Lower leg skin (tissue), 3 donors: ENCODE results near the gene CILP.

ENCODE experiments used
- POLR2A ChIP-seq, 2 donors: fragments of 450-650 bp; IDR thresholded peaks; one replicate each; pipeline ENCODE4 v1.6.1; 2016 to 2017; ENCODE audit warnings: antibody characterized with exemption in 2 of 2, mild to moderate bottlenecking in 1 of 2, moderate library complexity in 1 of 2
- TF ChIP-seq, protein P1 (sequence below), 3 donors: fragments of 450-650 bp; IDR thresholded peaks; one replicate each; pipeline ENCODE4 v1.5.1; 2016; ENCODE audit warnings: antibody characterized with exemption in 3 of 3, mild to moderate bottlenecking in 3 of 3, moderate library complexity in 2 of 3

DNA sequence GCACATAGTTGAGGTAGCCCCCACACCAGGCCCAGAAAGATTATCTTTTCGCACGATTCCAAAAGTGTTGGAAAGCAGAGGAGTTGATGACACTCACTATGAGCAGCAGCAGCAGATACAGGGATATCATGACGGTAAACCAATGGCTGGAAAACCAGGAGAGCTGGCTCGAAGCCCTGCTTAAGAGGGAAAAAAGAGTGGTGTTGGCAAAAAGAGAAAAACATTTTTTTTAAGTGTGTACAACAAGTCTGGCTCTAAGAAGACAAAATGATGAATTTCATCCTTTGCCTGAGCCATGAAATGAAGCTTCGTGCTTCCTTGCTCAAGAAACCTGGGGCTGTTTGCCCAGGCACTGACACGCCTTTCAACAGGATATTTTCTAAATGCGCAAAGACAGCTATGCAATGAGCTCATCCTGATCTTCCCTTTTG is 48.1 kb upstream of the CILP start:
- TF ChIP-seq, protein P1, sequence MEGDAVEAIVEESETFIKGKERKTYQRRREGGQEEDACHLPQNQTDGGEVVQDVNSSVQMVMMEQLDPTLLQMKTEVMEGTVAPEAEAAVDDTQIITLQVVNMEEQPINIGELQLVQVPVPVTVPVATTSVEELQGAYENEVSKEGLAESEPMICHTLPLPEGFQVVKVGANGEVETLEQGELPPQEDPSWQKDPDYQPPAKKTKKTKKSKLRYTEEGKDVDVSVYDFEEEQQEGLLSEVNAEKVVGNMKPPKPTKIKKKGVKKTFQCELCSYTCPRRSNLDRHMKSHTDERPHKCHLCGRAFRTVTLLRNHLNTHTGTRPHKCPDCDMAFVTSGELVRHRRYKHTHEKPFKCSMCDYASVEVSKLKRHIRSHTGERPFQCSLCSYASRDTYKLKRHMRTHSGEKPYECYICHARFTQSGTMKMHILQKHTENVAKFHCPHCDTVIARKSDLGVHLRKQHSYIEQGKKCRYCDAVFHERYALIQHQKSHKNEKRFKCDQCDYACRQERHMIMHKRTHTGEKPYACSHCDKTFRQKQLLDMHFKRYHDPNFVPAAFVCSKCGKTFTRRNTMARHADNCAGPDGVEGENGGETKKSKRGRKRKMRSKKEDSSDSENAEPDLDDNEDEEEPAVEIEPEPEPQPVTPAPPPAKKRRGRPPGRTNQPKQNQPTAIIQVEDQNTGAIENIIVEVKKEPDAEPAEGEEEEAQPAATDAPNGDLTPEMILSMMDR (IDR thresholded peaks at IDR 0.05): no peak
- TF ChIP-seq POLR2A (IDR thresholded peaks at IDR 0.05): no peak
